Breast epithelium (tissue), 3 donors: ENCODE results near the gene P4HA1.

ENCODE experiments used
- POLR2AphosphoS5 ChIP-seq, 3 donors: sonication (generic); formaldehyde crosslinking; IDR thresholded peaks; one replicate each; pipeline ENCODE4 v1.6.1; 2017; ENCODE audit warnings: antibody characterized with exemption in 3 of 3
- TF ChIP-seq, protein P1 (sequence below), 3 donors: fragments of 450-650 bp; IDR thresholded peaks; one replicate each; pipeline ENCODE4 v1.5.1; 2016 to 2017; ENCODE audit warnings: antibody characterized with exemption in 3 of 3, mild to moderate bottlenecking in 3 of 3, moderate library complexity in 3 of 3

DNA sequence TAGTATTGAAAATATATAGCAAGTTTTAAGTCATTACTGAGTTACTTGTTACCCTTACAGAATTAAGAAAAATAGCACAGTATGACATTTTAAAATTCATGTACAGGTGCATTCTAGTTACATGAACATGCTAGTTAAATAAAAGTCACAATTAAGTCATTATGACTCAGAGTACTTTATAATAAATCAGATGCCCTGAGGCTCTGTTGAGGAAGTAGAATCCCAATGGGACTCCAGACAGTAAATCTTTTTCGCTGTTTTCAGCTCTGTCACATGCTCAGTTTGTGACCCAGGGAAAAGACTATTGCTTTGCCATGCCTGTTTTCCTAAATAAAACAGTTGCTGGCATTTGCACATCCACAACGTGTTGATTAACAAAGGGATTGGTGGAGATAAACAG is 34.6 kb upstream of the P4HA1 start:
- TF ChIP-seq POLR2AphosphoS5 (IDR thresholded peaks at IDR 0.05): no peak
- TF ChIP-seq, protein P1, sequence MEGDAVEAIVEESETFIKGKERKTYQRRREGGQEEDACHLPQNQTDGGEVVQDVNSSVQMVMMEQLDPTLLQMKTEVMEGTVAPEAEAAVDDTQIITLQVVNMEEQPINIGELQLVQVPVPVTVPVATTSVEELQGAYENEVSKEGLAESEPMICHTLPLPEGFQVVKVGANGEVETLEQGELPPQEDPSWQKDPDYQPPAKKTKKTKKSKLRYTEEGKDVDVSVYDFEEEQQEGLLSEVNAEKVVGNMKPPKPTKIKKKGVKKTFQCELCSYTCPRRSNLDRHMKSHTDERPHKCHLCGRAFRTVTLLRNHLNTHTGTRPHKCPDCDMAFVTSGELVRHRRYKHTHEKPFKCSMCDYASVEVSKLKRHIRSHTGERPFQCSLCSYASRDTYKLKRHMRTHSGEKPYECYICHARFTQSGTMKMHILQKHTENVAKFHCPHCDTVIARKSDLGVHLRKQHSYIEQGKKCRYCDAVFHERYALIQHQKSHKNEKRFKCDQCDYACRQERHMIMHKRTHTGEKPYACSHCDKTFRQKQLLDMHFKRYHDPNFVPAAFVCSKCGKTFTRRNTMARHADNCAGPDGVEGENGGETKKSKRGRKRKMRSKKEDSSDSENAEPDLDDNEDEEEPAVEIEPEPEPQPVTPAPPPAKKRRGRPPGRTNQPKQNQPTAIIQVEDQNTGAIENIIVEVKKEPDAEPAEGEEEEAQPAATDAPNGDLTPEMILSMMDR (IDR thresholded peaks at IDR 0.05): no peak
